Trophoblast cell (in vitro differentiated cells and primary cell): ENCODE measurements around the gene ATP8B3.

ENCODE experiments used
- DNase-seq, 2 donors: peaks; one replicate each; pipeline ENCODE4 v3.0.0-alpha.2; 2016
- H2AFZ ChIP-seq: 2 replicates; pipeline ENCODE4 v1.6.1; 2013; ENCODE audit warnings: low read length, moderate library complexity, mild to moderate bottlenecking; ENCODE audit not compliant: insufficient read depth, poor library complexity
- H2AK5ac ChIP-seq: 2 replicates; pipeline ENCODE4 v1.6.1; 2013; ENCODE audit warnings: mild to moderate bottlenecking, low read length
- H2BK120ac ChIP-seq: 2 replicates; pipeline ENCODE4 v1.6.1; 2013; ENCODE audit warnings: low read length, mild to moderate bottlenecking, moderate library complexity; ENCODE audit not compliant: insufficient read depth, poor library complexity
- H2BK12ac ChIP-seq: 2 replicates; pipeline ENCODE4 v1.6.1; 2013; ENCODE audit warnings: mild to moderate bottlenecking, low read length, moderate library complexity
- H2BK5ac ChIP-seq: 2 replicates; pipeline ENCODE4 v1.6.1; 2013; ENCODE audit warnings: low read length, low read depth, moderate library complexity, mild to moderate bottlenecking; ENCODE audit not compliant: poor library complexity
- H3K14ac ChIP-seq: 2 replicates; pipeline ENCODE4 v1.6.1; 2013; ENCODE audit warnings: mild to moderate bottlenecking, low read length
- H3K18ac ChIP-seq: 2 replicates; pipeline ENCODE4 v1.6.1; 2013; ENCODE audit warnings: mild to moderate bottlenecking, low read length
- H3K23ac ChIP-seq: 2 replicates; pipeline ENCODE4 v1.6.1; 2013; ENCODE audit warnings: low read length
- H3K27ac ChIP-seq: 2 replicates; pipeline ENCODE4 v1.5.1; 2013; ENCODE audit warnings: low read depth, mild to moderate bottlenecking, inconsistent platforms, low read length, moderate library complexity
- H3K27me3 ChIP-seq: 2 replicates; pipeline ENCODE4 v1.6.1; 2013; ENCODE audit warnings: inconsistent platforms, mild to moderate bottlenecking, low read length, moderate library complexity; ENCODE audit not compliant: insufficient read depth
- H3K36me3 ChIP-seq, 2 experiments: 1 replicate in 1 of 2; 2 replicates in 1 of 2; pipeline ENCODE4 v1.6.1; 2013; ENCODE audit warnings: low read length in 2 of 2, mild to moderate bottlenecking in 2 of 2, moderate library complexity in 1 of 2; ENCODE audit not compliant: insufficient read depth in 2 of 2, control insufficient read depth in 1 of 2
- H3K4ac ChIP-seq: 2 replicates; pipeline ENCODE4 v1.6.1; 2013; ENCODE audit warnings: low read depth, mild to moderate bottlenecking, low read length, moderate library complexity
- H3K4me1 ChIP-seq, 2 experiments: 1 replicate in 1 of 2; 2 replicates in 1 of 2; pipeline ENCODE4 v1.6.1; 2013; ENCODE audit warnings: low read length in 2 of 2, mild to moderate bottlenecking in 2 of 2, moderate library complexity in 1 of 2; ENCODE audit not compliant: insufficient read depth in 2 of 2, control insufficient read depth in 1 of 2
- H3K4me2 ChIP-seq: 2 replicates; pipeline ENCODE4 v1.6.1; 2013; ENCODE audit warnings: inconsistent platforms, mild to moderate bottlenecking, low read length, moderate library complexity
- H3K4me3 ChIP-seq: 2 replicates; pipeline ENCODE4 v1.5.1; 2013; ENCODE audit warnings: mild to moderate bottlenecking, low read depth, low read length, inconsistent platforms
- H3K79me1 ChIP-seq: one replicate; pipeline ENCODE4 v1.6.1; 2013; ENCODE audit warnings: low read length
- H3K79me2 ChIP-seq: 2 replicates; pipeline ENCODE4 v1.6.1; 2013; ENCODE audit warnings: low read length, mild to moderate bottlenecking; ENCODE audit not compliant: control insufficient read depth, insufficient read depth, poor library complexity
- H3K9ac ChIP-seq: 2 replicates; pipeline ENCODE4 v1.6.1; 2013; ENCODE audit warnings: mild to moderate bottlenecking, low read length
- H3K9me3 ChIP-seq: 2 replicates; pipeline ENCODE4 v1.6.1; 2013; ENCODE audit warnings: low read depth, mild to moderate bottlenecking, control low read depth, inconsistent platforms, low read length; ENCODE audit not compliant: insufficient read depth
- H4K12ac ChIP-seq: 2 replicates; pipeline ENCODE4 v1.6.1; 2013; ENCODE audit warnings: low read depth, mild to moderate bottlenecking, low read length, moderate library complexity
- H4K8ac ChIP-seq: 2 replicates; pipeline ENCODE4 v1.6.1; 2013; ENCODE audit warnings: low read depth, mild to moderate bottlenecking, low read length, moderate library complexity
- H4K91ac ChIP-seq: one replicate; pipeline ENCODE4 v1.6.1; 2013; ENCODE audit warnings: low read depth, mild to moderate bottlenecking, low read length, moderate library complexity
- WGBS: extraction: QIAGEN DNeasy Blood & Tissue Kit; methylation state at CpG from one replicate; pipeline ENCODE4 v1.1.7; 2013; ENCODE audit warnings: missing lambda C conversion rate; ENCODE audit not compliant: insufficient read length, insufficient coverage; ENCODE audit errors: extremely low coverage; 5-methylcytosine and 5-hydroxymethylcytosine counted together

ATP8B3 gene

DNA sequence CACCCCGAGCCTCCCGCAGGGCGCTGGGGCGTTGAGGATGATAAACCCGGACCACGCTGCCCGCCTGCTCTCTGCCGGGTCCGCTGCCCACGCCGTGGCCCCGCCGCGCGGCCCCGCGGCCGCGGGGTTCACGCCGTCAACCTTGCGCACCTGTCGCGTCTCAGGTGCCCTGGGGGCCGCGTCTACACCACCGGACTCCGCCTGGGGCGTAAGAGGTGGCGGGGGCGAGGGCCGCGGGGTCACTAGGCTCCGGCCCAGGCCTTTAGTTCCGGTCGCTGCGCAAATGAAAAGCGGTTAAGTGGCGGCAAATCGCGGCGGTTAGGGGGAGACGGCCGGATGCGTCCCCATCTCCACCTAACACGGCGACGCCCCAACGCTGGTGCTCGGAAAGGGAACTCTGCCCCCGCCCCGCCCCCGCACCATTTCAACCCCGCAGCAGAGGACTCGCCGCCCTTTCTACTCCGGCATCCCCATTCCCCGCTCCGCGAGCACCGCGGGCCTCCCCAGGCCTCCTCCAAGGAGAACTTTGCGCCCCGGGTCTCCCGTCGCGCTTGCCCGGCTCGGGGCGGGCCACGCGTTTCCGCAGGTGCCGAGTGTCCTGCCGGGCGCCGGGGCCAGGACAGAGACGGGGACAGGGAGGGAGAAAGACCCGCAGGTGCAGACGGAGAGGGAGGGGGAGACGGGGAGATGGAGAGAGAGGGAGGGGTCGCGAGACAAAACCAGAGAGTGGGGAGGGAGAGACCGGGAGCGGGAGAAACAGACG lies 54.4 kb downstream of the ATP8B3 start:
- WGBS, result no CpG with 5 or more reads among the region's 86 CpGs
- DNase-seq, result no peak
- no peak overlapping the region for H4K91ac ChIP-seq
- H2AFZ ChIP-seq, result no peak overlapping the region
- H3K4me3 ChIP-seq, result no peak overlapping the region
- no peak overlapping the region for H3K14ac ChIP-seq
- no peak overlapping the region for H3K27ac ChIP-seq
- H3K27me3 ChIP-seq, result peaks cover 93% of the 10 kb centered on the region
- H3K18ac ChIP-seq, result no peak overlapping the region
- H2BK120ac ChIP-seq, result no peak overlapping the region
- no peaks in the 10 kb centered on the region for H3K4me1 ChIP-seq
- H3K23ac ChIP-seq, result no peak overlapping the region
- H4K8ac ChIP-seq, result no peak overlapping the region
- H2BK5ac ChIP-seq, result no peak overlapping the region
- no peaks in the 10 kb centered on the region for H3K79me2 ChIP-seq
- no peak overlapping the region for H4K12ac ChIP-seq
- no peaks in the 10 kb centered on the region for H3K79me1 ChIP-seq
- peaks cover 13% of the 10 kb centered on the region for H3K9me3 ChIP-seq
- no peak overlapping the region for H2AK5ac ChIP-seq
- H3K4me2 ChIP-seq, result no peak overlapping the region
- no peak overlapping the region for H2BK12ac ChIP-seq
- H3K36me3 ChIP-seq, result no peaks in the 10 kb centered on the region
- no peak overlapping the region for H3K4ac ChIP-seq
- H3K9ac ChIP-seq, result no peak overlapping the region

DNA sequence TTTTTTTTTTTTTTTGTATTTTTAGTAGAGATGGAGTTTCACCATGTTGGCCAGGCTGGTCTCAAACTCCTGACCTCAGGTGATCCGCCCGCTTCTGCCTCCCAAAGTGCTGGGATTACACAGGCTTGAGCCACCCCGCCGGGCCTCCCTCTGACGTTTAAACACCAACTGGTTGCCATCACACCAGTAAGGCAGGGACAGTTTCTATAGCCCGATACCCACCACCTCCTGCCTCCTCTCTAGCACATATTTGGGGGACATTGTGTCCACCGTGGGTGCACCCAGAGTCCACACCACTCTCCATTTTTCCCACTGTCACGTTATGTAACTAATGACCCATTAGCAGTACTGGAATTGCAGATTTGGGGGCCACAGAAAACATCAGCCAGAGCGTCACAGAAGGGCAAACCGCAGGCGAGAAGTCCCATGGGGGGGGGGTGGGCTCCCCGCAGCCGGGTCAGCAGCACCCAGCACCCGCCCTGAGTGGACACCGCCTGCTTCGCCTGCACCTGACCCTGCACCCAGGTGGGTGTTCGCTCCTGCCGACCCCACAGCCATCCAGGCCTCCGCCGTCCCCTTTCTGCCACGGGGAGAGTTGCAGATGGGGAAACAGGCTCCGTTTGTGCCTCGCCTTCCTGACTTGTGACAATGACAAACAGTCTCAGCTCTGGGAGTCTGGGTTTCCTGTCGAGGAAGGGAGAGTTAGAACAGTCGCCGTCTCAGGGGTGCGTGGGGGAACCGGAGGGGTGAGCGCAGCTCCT lies 55.2 kb downstream of the ATP8B3 start:
- Histone ChIP-seq H3K9me3 (peaks cover 13% of the 10 kb centered on the region), H3K4ac (no peak overlapping the region)
- no CpG with 5 or more reads among the region's 29 CpGs for WGBS

GRCh38 chr19:1756264-1756663 lies 55.8 kb downstream of the ATP8B3 start:
- Histone ChIP-seq H3K79me2 (no peaks in the 10 kb centered on the region), H3K9ac (no peak overlapping the region), H2AFZ (no peak overlapping the region), H3K18ac (no peak overlapping the region), H2BK12ac (no peak overlapping the region), H2BK120ac (no peak overlapping the region), H4K8ac (no peak overlapping the region), H2AK5ac (no peak overlapping the region), H3K4me2 (no peak overlapping the region), H2BK5ac (no peak overlapping the region), H3K4ac (no peak overlapping the region), H3K4me3 (peak overlapping the region; percentile 52), H3K27ac (no peak overlapping the region), H3K9me3 (peaks cover 13% of the 10 kb centered on the region), H3K79me1 (no peaks in the 10 kb centered on the region), H4K12ac (no peak overlapping the region), H4K91ac (no peak overlapping the region), H3K14ac (no peak overlapping the region), H3K36me3 (no peaks in the 10 kb centered on the region), H3K4me1 (no peaks in the 10 kb centered on the region), H3K27me3 (peaks cover 94% of the 10 kb centered on the region), H3K23ac (no peak overlapping the region)
- DNase-seq, result no peak
- WGBS, result no CpG with 5 or more reads among the region's 20 CpGs

More for the DNA sequence above, 55.2 kb downstream of the ATP8B3 start:
- no peak overlapping the region for H3K23ac ChIP-seq
- no peak overlapping the region for H2AFZ ChIP-seq
- no peaks in the 10 kb centered on the region for H3K79me2 ChIP-seq
- H4K91ac ChIP-seq, result no peak overlapping the region
- H3K4me2 ChIP-seq, result no peak overlapping the region
- H4K8ac ChIP-seq, result no peak overlapping the region
- no peak for DNase-seq
- H3K4me1 ChIP-seq, result no peaks in the 10 kb centered on the region
- H3K14ac ChIP-seq, result no peak overlapping the region
- no peak overlapping the region for H2BK120ac ChIP-seq
- H3K27ac ChIP-seq, result no peak overlapping the region
- H3K27me3 ChIP-seq, result peaks cover 93% of the 10 kb centered on the region
- H3K79me1 ChIP-seq, result no peaks in the 10 kb centered on the region
- H3K36me3 ChIP-seq, result no peaks in the 10 kb centered on the region
- no peak overlapping the region for H2BK5ac ChIP-seq
- no peak overlapping the region for H3K9ac ChIP-seq
- H2AK5ac ChIP-seq, result no peak overlapping the region
- H4K12ac ChIP-seq, result no peak overlapping the region
- no peak overlapping the region for H3K18ac ChIP-seq
- no peak overlapping the region for H2BK12ac ChIP-seq
- no peak overlapping the region for H3K4me3 ChIP-seq

- Histone ChIP-seq H3K9me3 (peaks cover 13% of the 10 kb centered on the region), H3K4me3 (no peak overlapping the region), H3K23ac (no peak overlapping the region), H3K4ac (no peak overlapping the region), H3K27me3 (peaks cover 95% of the 10 kb centered on the region), H3K79me2 (no peaks in the 10 kb centered on the region), H2BK120ac (no peak overlapping the region), H2AFZ (no peak overlapping the region), H3K36me3 (no peaks in the 10 kb centered on the region), H3K14ac (no peak overlapping the region), H3K27ac (no peak overlapping the region), H2AK5ac (no peak overlapping the region), H4K91ac (no peak overlapping the region), H2BK5ac (no peak overlapping the region), H2BK12ac (no peak overlapping the region), H4K12ac (no peak overlapping the region), H3K9ac (peak overlapping the region; percentile 56), H3K4me1 (no peaks in the 10 kb centered on the region), H4K8ac (no peak overlapping the region), H3K18ac (no peak overlapping the region), H3K4me2 (no peak overlapping the region), H3K79me1 (no peaks in the 10 kb centered on the region)
- WGBS, result no CpG with 5 or more reads among the region's 43 CpGs
- DNase-seq, result no peak
Measured at GRCh38 chr19:1755467-1756171, 56.5 kb downstream of the ATP8B3 start.
